Loucy (cell line): ENCODE measurements around the gene IQCK.

Experiments
- H2AFZ ChIP-seq: fragments of 200-600 bp; sonication (generic); 2 replicates; pipeline ENCODE4 v1.6.0; 2016; ENCODE audit warnings: antibody characterized with exemption, mild to moderate bottlenecking, low read length, moderate library complexity
- H3F3A ChIP-seq: fragments of 200-600 bp; 2 replicates; pipeline ENCODE4 v1.6.0; 2016; ENCODE audit warnings: antibody characterized with exemption, low read depth, mild to moderate bottlenecking
- H3K27me3 ChIP-seq: fragments of 200-600 bp; sonication (generic); 2 replicates; pipeline ENCODE4 v1.6.1; 2014; ENCODE audit warnings: low read length, mild to moderate bottlenecking; ENCODE audit not compliant: insufficient read depth, poor library complexity, severe bottlenecking
- H3K36me3 ChIP-seq: fragments of 200-600 bp; sonication (generic); 2 replicates; pipeline ENCODE4 v1.6.1; 2016; ENCODE audit warnings: low read length; ENCODE audit not compliant: insufficient read depth
- H3K4me1 ChIP-seq: fragments of 200-600 bp; sonication (generic); 2 replicates; pipeline ENCODE4 v1.5.1; 2014; ENCODE audit warnings: low read length, mild to moderate bottlenecking; ENCODE audit not compliant: insufficient read depth, poor library complexity, severe bottlenecking
- H3K4me2 ChIP-seq: fragments of 200-600 bp; sonication (generic); 2 replicates; pipeline ENCODE4 v1.6.0; 2014; ENCODE audit warnings: antibody characterized with exemption, low read length, low read depth, mild to moderate bottlenecking; ENCODE audit not compliant: poor library complexity, severe bottlenecking
- H3K4me3 ChIP-seq: fragments of 200-600 bp; sonication (generic); 2 replicates; pipeline ENCODE4 v1.5.1; 2014; ENCODE audit warnings: low read length, mild to moderate bottlenecking, mixed read lengths; ENCODE audit not compliant: poor library complexity, severe bottlenecking
- H3K79me2 ChIP-seq: fragments of 200-600 bp; sonication (generic); 2 replicates; pipeline ENCODE4 v1.6.1; 2014; ENCODE audit warnings: low read length; ENCODE audit not compliant: insufficient read depth
- H3K9ac ChIP-seq: fragments of 200-600 bp; sonication (generic); 2 replicates; pipeline ENCODE4 v1.6.0; 2014; ENCODE audit warnings: mild to moderate bottlenecking, low read depth, low read length, moderate library complexity; ENCODE audit not compliant: poor library complexity, severe bottlenecking
- H3K9me2 ChIP-seq: fragments of 200-600 bp; sonication (generic); replicated peaks from 2 replicates; pipeline ENCODE4 v1.6.1; 2016; ENCODE audit warnings: low read depth, low read length, mixed read lengths
- H3K9me3 ChIP-seq: fragments of 200-600 bp; sonication (generic); 2 replicates; pipeline ENCODE4 v1.6.1; 2014; ENCODE audit warnings: mild to moderate bottlenecking, antibody characterized with exemption, low read length, low read depth; ENCODE audit not compliant: insufficient read depth
- H4K20me1 ChIP-seq: fragments of 200-600 bp; sonication (generic); 2 replicates; pipeline ENCODE4 v1.6.0; 2014; ENCODE audit warnings: antibody characterized with exemption, low read length, mild to moderate bottlenecking; ENCODE audit not compliant: insufficient read depth, poor library complexity, severe bottlenecking
- EZH2phosphoT487 ChIP-seq: fragments of 200-600 bp; IDR thresholded peaks from 2 replicates; pipeline ENCODE4 v1.6.1; 2018; ENCODE audit warnings: antibody characterized with exemption, mild to moderate bottlenecking, moderate library complexity, borderline replicate concordance
- TF ChIP-seq, protein P1 (sequence below): fragments of 200-600 bp; sonication (generic); conservative IDR thresholded peaks from 2 replicates; pipeline ENCODE4 v1.5.1; 2014; ENCODE audit warnings: mild to moderate bottlenecking, antibody characterized with exemption, low read length

The IQCK gene

DNA sequence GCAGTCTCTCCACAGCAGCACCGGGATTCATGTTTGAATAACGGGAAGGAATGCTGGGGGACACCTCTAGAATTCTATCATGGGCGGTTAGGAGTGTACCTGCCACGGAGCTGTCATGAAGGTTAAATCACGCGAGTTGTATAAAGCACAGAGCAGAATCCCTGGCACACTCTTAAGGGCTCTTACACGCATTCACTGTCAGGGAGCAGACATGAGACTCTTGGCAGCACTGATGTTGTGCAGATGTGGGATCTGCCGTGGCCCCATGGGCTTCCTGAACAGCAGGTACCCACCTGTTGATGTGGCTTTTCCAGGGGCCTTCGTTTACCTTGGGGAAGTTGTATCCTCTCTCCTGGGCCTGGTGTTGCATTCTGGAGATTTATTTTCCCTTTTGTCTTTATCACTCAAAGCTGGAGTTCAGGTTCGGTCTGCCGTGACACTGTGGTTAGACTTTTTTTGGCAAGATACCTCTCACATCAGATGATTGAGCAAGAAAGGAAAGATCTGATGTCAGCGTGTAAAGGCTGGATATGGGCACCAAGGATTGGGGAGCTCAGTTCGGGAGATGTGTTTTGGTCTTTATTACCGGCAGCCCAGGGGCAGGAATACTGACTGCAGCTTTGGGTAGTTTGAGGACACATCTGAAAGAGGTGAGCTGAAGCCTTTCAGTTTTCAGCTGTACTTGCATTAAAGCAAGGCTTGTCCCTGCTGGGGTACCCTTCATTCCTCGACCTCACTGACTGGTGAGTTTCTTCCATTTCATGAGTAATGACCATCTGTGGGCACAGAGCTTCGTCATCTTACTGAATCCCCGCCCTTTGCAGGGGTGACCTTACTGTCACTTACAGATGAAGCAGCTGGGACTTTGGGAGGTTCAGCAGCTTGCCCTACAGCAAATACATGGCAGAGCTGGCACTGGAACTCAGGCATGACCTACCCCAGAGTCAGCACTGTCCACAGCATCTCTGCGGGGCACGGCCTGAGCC, 19.3 kb upstream of the IQCK start:
- TF ChIP-seq, protein P1, sequence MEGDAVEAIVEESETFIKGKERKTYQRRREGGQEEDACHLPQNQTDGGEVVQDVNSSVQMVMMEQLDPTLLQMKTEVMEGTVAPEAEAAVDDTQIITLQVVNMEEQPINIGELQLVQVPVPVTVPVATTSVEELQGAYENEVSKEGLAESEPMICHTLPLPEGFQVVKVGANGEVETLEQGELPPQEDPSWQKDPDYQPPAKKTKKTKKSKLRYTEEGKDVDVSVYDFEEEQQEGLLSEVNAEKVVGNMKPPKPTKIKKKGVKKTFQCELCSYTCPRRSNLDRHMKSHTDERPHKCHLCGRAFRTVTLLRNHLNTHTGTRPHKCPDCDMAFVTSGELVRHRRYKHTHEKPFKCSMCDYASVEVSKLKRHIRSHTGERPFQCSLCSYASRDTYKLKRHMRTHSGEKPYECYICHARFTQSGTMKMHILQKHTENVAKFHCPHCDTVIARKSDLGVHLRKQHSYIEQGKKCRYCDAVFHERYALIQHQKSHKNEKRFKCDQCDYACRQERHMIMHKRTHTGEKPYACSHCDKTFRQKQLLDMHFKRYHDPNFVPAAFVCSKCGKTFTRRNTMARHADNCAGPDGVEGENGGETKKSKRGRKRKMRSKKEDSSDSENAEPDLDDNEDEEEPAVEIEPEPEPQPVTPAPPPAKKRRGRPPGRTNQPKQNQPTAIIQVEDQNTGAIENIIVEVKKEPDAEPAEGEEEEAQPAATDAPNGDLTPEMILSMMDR: no peak
- no peak for TF ChIP-seq EZH2phosphoT487
- Histone ChIP-seq H4K20me1 (no peaks in the 10 kb centered on the region), H3F3A (no peaks in the 10 kb centered on the region), H3K27me3 (no peaks in the 10 kb centered on the region), H3K9me2 (no peaks in the 10 kb centered on the region), H3K9ac (no peak overlapping the region), H3K4me3 (no peak overlapping the region), H3K4me1 (no peaks in the 10 kb centered on the region), H3K36me3 (peaks cover 18% of the 10 kb centered on the region; the same call in 1 of the 2 replicates), H3K4me2 (no peak overlapping the region), H2AFZ (no peak overlapping the region), H3K79me2 (no peaks in the 10 kb centered on the region), H3K9me3 (no peaks in the 10 kb centered on the region)

DNA sequence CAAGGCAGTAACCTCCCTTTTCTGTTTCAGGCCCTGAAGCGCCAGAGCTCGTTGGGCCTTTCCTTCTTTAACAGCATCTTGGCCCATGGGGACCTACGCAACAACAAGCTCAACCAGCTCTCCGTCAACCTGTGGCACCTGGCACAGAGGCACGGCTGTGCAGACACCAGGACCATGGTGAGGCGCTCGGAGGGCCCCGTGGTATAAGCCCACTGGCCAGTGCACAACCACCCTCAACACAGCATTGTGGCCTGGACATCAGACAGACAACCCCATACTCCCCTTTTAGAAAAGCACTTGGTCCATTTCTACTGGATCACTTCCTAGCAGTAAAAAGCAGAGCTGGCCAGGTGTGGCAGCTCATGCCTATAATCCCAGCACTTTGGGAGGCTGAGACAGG, 18.6 kb upstream of the IQCK start:
- Histone ChIP-seq H3K36me3 (peaks cover 24% of the 10 kb centered on the region; the same call in 1 of the 2 replicates), H3K9me3 (no peaks in the 10 kb centered on the region), H3K4me1 (no peaks in the 10 kb centered on the region), H2AFZ (no peak overlapping the region), H3K4me2 (no peak overlapping the region), H3K79me2 (no peaks in the 10 kb centered on the region), H3K9ac (no peak overlapping the region), H4K20me1 (no peaks in the 10 kb centered on the region), H3K9me2 (no peaks in the 10 kb centered on the region), H3K4me3 (no peak overlapping the region), H3K27me3 (no peaks in the 10 kb centered on the region), H3F3A (no peaks in the 10 kb centered on the region)
- TF ChIP-seq EZH2phosphoT487: no peak
- TF ChIP-seq, protein P1: no peak

DNA sequence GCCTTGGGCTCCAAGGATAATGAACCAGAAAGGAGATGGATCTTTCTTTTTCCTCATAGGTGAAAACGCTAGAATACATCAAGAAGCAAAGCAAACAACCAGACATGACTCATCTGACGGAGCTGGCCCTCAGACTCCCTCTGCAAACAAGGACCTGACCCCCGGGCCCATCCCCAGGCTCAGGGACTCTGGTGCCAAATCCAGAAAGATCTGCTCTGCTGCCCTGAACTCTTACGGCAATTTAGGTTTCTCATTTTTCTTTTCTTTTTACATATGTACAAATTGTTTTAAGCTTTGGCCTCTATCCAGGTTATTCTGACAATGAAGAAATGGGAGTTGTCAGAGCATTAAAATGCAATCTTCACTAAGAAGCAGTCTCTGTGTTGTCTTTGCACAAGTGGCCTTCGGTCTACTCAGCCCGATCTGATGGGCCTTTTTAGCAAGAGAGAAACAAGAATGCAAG, 17.7 kb upstream of the IQCK start:
- H3K79me2 ChIP-seq: no peaks in the 10 kb centered on the region
- TF ChIP-seq EZH2phosphoT487: no peak
- no peak overlapping the region for H3K4me2 ChIP-seq
- H3K36me3 ChIP-seq: peaks cover 33% of the 10 kb centered on the region; the same call in 1 of the 2 replicates
- H3K9ac ChIP-seq: no peak overlapping the region
- H3K4me1 ChIP-seq: no peaks in the 10 kb centered on the region
- H3K9me3 ChIP-seq: no peaks in the 10 kb centered on the region
- no peaks in the 10 kb centered on the region for H3F3A ChIP-seq
- no peak overlapping the region for H3K4me3 ChIP-seq
- no peaks in the 10 kb centered on the region for H4K20me1 ChIP-seq
- H3K9me2 ChIP-seq: no peaks in the 10 kb centered on the region
- H3K27me3 ChIP-seq: no peaks in the 10 kb centered on the region
- no peak overlapping the region for H2AFZ ChIP-seq
